HPDE6-E6E7 (cell line): ENCODE measurements around the gene FAM180A.
"Not testable (repeated sequence)": the region's sequence is repeated elsewhere in the genome, so short reads cannot be mapped to it uniquely, and the experiment has no call there.

Source experiments
- DNase-seq: peaks from one replicate; pipeline ENCODE4 v3.0.0; 2011; ENCODE audit warnings: missing footprints; ENCODE audit errors: extremely low spot score

FAM180A gene

DNA sequence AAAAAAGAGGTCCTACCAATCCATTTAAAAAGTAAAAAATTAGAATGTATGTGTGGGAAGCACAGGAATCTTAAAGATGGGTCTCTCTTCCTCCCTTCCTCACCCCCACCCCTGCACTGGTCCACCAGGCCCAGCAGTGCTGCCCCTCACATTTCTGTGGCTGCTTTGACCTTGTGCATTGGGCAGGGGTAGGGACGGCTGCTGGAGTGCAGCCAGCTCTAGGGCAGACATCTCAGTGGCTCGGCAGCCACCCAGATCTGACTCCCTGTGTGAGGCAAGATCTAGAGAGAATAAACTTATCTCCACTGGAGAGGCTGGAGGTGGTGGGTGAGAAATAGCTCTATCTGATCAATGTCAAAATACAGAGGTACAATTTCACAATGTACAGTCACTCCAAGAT, 6.7 kb downstream of the FAM180A start:
- DNase-seq: no peak

DNA sequence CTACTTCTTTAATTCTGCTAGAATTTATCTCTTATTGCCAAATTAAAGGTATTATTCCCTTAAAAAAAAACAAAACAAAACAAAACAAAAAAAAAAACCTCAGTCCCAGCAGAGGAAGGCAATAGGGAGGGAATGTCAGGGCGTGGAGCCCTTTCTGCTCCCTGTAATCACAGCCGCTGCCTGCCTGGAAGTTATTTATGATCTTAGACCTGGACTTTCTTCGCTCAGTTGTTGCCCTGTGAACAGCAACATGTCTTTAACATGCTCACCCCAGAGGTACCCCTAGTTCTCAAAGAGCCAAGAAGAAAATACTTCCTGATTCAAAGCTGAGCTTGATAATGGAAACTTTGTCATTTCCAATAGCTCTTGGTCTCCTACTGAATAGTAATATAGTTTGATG, 7.7 kb downstream of the FAM180A start:
- no peak for DNase-seq

DNA sequence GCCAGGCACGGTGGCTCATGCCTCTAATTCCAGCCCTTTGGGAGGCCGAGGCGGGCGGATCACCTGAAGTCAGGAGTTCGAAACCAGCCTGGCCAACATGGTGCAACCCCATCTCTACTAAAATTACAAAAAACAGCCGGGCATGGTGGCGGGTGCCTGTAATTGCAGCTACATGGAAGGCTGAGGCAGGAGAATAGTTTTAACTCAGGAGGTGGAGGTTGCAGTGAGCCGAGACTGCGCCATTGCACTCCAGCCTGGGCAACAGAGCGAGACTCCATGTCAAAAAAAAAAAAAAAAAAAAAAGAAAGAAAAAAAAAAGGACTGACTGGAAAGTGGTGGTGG, 11.3 kb downstream of the FAM180A start:
- not testable (repeated sequence) for DNase-seq

DNA sequence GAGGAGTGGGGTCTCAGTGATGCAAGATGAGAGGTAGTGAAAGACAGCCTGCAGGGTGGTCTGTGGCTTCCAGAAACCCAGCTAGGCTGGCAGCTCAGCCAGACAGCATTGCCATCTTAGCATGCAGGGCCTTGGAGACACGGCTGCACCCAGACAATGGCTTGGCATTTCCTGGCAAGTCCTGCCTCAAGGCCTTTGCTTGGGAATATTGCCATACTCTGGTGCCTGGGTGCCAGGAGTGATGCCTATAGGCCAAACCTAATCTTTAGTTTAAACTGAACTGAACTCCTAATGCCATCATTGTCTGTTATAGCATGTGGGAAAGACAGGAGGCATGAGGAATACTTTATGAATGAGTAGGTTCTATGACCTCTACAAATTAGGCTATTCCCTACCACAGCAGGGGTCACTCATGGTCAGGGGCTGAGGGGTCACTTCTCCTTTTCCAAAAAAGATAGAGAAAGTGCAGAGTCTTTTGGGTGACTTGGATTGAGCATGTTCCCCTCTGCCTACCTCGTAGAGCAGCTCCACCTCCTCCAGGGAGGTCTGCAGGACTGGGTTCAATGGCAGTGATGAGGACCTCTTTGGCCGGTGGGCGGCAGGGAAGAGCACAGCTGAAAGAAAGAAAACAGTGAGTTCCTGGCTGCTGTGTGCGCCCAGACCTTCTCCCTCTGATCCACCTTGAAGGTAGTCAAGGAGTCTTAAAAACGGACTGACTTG, 11.9 kb downstream of the FAM180A start:
- DNase-seq: no peak

DNA sequence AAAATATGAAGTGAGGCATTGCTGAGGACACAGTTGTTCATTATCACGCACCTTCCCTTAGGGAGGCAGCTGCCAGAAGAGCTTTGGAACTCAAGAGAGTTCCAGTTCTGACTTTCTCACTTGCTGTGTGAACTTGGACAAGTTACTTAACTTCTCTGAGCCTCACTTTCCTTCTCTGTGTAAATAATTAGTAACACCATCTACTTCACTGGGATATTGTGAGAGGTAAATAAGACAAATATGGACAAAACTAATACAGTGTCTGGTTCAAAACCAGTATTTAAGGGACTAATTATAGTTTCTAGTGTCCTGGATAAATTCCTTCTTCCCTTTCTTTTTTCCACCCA, 14.3 kb downstream of the FAM180A start:
- DNase-seq: no peak

DNA sequence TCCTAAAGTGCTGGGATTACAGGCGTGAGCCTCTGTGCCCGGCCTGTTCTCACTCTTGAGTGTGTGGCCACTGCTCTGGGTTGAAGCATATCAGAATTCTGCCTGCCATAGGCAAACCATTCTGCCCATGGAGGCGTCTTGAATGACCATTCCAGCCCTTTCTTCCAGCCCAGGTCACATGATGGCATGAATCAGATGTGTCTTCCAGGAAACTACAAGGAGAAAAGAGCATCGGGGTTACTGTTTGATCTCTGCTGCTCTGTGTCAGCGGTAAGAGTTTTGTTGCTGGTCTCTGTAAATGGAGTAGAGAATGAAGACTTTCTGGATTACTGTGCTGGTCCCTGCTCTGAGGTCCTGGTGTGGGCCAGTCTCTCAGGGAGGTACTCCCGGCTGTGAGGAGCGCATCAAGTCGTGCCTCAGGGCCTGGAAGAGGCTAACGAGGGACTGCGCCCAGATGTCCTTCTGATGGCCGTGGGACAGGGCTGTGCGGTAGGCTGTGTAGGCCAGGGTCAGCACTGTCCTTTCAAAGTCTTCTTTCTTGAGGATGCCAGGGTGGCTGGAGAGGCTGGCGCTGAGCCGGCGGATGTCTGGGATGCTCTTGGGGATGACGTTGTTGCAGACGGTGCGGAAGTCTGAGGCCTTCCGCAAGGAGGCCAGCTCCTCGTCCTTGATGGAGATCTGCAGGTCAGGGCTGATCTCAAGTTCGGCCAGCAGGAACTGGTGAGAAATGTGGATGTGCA, 14.8 kb downstream of the FAM180A start:
- DNase-seq: no peak

DNA sequence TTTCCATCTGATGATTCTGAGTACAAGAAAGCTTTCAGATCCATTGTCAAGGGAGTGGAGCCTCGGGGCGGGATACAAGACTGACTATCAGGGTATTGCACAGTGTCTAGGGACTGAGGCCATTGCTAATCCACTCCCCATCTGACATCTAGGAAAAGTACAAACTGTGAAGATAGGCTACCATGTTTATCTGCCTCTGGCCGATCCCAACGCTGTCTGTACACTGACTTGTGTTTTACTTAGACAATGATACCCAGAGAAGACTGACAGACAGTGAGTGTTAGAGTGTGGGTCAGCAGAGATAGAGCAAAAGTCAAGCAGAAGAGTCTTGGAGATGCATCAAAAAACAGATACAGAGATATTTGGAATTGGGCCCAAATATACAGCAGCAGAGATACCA, 17.5 kb downstream of the FAM180A start:
- DNase-seq: no peak

DNA sequence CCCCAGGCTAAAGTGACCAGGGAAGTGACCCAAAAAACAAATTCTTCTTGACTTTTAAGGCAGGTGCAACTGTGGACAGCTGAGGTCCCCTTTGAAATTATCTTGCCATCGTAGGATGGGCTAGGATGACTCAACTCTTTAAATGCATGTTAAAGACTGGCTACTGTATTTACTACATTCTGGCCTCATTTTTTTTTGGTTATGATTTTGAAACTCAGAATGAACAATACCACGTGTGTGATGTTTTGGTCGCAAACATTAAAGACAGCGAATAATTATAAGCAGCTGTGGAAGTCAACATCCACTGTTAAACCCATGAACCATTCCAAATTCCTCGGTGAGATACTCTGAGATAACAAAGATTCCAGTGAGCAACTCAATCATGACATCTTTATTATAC, 19.4 kb downstream of the FAM180A start:
- DNase-seq: no peak

DNA sequence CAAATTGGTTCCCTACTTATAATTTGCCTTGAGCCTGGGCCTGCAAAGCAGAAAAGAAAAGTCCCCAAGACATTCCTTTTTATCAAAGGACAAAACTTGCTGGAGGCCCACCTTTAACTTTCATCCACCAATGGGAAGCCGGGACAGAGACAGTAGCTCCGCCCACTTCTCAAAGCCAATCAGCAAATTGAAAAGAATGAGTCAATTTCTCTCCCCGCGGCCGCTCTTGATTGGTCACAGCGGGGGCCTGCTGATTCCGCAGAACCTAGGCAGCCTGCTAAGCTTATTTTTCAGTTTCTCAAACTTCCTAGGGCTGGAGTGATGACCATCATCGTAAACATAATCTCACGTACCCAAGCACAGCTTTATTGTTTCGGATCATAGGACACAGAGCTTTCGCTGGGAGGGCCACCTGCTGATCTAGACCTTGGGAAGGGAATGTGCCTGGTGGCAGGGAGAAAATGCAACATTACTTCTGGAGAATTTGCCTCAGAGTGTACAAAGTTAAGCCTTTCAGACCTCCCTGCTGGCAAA, 20.4 kb downstream of the FAM180A start, which contains the start of gene SLC13A4:
Gene SLC13A4 (minus strand): TSS at position 51 of the 534 bp plus-strand sequence. CDS start 690 bp downstream, outside the sequence.
- no peak for DNase-seq

DNA sequence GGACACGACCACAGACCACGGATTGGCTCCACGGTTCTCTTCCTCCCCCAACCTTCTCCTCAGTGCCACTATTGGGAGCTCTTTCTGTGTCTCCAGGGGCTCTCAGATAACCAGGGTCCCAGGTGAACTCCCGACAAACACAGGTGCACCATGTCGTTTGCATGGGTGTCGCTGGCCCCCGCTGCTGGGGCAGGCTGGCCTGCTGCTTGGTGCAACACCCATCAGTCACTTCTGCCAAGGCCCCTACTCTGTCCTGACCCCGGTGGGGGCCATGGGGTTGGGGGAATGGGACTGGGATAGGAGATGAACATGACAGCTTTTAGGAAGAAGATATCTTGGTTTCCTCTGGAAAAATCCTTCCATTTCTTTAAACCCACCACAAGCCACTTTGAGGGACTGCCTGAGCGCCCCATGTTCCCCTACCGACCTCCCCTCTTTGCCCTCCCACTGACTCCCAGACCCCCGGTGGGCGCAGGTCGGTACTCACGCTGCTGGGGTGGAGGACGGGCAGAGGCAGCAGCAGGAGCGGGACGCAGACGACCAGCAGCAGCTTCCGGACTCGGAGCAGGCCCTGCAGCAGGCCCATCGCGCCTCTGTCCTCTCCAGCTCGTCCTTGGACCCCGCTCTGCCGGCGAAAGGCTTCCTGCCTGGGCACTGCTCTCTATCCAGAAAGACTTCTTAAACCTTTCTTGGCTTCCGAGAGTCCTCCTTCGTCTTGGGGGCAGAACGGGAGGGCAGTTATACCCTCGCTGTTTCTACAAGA, 21.5 kb downstream of the FAM180A start:
- no peak for DNase-seq

DNA sequence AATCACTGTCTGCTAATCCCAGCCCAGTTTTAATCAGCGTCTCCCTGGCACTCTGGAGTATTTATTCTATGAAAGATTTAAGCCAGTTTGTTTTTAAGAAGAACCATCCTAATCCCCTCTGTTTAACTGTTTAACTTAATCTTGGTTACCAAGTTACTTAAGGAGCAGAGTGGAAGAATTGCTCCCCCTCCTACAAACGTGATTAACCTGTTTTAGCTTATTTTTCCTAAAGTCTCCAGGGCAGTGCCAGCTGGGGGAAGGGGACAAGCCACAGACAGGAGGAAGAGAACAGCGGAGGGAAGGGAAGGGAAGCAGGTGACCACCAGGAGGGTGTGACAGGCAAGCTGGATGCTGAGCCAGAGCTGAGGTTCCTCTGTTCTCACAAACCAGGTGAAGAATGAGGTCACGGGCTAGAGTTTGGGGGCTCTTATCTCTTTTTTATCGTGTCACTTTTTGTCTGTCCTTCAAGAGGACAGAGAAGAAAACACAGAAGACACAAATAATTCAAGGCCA, 22.3 kb downstream of the FAM180A start:
- DNase-seq: no peak

DNA sequence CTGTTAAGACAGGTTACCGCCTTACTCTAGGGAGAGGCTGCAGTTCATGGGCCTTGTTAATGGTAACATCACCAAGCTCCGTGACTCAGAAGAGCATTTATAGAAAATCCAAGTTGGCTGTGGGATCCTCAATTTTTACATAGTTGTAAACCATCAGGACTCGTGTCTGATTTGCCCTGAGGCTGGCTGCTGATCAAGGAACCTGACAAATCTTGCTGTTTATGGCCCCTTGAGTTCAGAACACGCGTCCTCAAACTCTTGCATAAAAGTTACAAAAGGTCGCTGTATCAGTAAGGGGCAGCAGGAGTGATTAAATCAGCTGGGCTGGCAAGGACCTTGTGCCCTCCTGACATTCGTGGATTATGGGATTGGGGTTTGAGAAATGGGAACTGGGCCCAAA, 25.2 kb downstream of the FAM180A start:
- no peak for DNase-seq

DNA sequence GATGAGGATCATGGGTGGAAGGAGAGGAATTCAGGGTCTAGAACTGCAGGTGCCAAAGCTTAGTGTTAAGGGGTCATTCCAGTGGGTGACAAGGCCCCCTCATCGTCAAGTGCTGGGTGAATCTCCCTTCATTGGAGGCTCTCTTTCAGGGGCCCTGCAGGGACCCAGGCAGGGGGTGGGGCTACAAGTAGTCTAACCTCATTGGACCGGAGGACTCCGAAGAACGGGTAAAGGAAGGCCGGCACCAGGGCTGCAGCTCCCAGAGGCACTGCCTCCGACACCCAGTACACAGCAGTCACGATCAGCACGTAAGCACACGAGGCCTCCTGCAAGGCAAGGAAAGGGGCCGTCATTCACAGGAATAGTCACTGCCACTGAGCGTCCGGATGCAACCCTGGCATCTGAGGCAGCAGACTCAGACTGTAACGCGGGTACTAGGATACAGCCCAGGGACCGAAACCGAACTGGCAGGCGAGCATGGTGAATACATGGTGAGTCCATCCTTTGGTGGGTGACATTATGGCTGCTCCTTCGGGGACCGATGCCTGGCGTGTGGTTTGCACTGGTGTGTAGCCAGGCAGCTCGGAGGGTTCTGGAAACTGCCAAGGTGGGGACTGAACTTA, 27.3 kb downstream of the FAM180A start:
- no peak for DNase-seq

DNA sequence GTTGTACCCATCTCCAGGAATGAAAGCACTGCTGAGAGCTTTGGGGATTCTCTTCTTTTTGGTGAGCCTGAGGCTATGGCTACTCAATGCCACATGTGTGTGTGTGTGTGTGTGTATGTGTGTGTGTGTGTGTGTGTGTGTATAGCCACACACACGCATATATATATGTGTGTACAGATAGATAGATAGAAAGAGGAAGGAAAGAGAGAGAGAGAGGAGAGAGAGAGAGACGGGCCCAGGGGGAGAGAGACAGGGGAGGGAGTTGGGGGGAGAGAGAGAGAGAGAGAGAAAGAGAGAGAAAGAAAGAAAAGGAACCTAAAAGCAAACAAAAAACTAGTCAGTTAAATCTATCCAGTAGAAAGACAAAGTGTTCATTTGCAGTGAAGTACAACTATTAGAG, 28.9 kb downstream of the FAM180A start:
- DNase-seq: no peak

DNA sequence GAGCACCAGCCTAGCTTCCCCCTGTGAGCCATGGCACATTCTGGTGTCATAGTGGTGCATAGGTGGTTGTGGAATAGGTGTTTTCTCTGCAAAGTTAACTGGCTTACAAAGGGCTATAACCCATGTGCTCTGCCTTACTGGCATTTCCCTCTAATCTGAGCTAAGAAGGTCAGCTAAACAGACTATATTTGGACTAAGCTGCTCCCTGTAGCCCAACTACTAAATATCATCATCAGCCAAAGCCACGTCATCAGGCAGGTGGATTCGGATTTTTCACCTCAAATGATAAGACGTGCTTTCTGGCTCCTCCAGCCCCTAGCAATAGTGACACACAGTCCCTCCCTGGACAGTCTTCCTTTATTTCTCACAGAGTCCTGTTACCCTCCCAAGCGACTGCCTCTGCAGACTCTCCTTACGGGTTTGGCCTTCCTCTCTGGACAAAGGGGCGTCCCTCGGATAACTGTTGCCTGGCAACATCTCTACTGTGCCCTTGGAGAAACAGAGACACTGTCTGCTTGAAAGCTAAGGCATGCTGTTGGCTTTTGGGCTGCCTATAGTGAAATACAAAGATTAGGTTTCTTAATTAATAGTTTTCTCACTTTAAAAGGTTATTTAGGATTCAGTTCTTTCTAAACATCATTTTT, 29.7 kb downstream of the FAM180A start:
- no peak for DNase-seq

DNA sequence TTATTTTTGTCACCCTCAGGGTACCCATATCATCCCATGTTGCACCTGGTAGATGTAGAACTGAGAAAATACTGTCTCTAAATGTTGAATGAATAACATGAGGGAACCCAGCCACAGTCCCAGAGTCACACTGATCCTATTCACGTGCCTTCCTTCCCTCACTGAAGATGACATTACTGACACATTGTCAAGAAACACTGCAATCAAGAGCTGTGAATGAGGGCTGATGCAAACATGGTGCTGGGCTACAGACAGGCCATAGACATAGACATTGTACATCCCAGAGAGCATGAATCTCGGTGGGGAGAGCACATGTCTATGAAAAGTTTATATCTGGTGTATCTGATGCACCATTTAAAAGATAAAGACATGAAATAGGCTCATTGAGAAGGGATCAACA, 30.4 kb downstream of the FAM180A start:
- DNase-seq: no peak

DNA sequence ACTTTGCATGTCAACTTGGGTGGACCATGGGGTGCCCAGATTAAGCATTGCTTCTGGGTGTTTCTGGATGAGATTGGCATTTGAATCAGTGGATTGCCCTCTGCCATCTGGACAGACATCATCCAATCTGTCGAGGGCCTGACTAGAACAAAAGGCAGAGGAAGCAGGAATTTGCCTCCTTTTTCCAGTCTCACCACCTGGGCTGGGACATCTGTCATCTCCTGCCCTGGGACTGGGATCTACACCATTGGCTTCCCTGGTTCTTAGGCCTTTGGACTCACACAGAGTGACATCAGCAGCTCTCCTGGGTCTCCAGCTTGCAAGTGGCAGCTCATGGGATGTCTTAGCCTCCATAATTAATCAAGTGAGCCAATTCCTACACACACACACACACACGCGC, 30.9 kb downstream of the FAM180A start:
- DNase-seq: no peak

DNA sequence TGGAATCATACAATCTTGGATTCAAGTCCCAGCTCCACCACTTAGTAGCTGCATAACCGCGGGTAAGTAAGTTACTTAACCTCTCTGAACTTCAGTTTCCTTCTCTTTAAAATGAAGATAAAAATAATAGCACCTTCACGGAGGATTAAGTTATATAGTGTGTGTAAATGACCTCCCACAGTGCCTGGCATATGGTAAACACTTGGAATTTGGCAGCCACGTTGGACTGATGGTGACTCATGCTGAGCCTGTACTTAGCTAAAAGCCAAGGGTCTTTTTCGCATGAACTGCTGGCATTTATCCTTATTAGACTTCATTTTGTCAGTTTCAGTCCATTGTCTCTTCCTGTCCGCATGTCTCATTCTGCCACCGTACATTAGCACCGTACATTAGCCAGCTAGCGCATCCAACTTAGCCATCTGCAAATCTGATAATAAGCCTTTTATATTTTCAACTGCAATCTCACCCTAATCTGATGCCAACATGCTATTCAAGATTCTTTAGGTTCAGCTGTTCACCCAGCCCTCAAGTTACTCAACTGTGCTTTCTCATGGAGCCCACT, 31.9 kb downstream of the FAM180A start:
- no peak for DNase-seq

DNA sequence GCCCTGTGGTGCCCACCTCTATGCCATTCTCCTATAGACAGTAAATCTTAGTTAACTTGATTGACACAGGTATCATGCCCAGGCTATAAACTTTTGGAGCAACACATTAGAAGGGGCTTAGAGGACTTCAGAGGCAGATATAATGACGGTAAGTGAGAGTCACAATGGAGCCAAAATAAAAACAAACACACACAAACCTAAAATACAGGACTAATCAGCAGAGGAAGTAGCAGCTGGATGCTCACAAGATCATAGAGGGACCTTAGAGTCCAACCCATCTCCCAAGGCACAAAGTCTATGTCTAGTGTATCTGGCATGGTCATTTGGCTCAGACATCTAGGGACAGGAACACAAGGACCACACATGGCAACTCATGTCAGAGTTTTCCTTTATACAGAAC, 32.9 kb downstream of the FAM180A start:
- DNase-seq: no peak

DNA sequence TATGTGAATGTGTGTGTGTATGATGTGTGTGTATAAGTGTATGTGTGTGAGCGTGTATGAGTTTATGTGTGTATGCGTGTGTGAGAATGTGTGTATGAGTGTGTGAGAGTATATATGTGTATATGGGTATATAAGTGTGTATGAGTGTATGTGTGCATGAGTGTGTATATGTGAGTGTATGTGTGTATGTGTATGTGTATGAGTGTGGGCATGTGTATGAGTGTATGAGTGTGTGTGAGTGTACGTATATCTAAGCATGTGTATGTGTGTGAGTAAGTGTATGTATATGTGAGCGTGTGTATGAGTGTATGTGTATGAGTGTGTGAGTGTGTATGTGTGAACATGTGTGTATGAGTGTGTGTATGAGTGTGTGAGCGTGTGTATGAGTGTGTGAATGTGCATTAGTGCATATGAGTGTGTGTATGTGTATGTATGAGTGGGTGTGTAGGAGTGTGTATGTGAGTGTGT, 33.5 kb downstream of the FAM180A start:
- no peak for DNase-seq

DNA sequence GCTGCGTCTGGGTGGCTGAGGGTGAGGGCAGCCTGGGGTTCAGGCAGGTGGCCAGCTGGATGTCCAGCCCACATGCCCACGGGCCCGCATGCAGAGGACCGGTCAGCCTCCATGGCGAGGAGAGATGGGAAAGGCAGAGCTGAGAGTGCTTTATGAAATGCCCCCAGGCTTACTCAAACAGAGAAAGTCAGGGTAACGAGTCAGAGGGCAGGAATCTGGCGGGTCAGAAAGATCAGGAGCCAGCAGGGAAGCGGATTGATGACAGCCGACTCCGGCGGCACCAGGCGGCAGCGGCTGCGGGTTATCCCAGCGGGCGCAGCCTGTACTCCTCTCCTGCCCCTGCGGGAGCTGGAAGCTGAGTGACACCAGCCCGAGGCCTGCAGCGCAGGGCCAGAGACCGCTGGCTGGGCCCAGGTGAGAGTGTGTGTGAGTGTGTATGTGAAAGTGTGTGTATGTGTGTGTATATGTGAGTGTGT, 34.0 kb downstream of the FAM180A start:
- peak; percentile 87 for DNase-seq
